ENCODE results near the gene PLVAP. TPM values are rescaled to one million over a fixed set of nuclear protein-coding genes. Genes with fewer than 3 reads are reported as not detected.
A peak's percentile ranks its signal among the peaks of the same experiment; 100 is the strongest.

The PLVAP gene
- total RNA-seq, 1 experiment from 2014 or later = not detected

GRCh38 chr19:17398902-17399527, 21.9 kb upstream of the PLVAP start:
- TF ChIP-seq SMAD4 (CRISPR knock-in tag; IDR thresholded peaks at IDR 0.05) = no peak
- no peak for TF ChIP-seq SP1 (CRISPR knock-in tag; conservative IDR thresholded peaks at IDR 0.05)
- TF ChIP-seq FOXP1 (CRISPR knock-in tag; IDR thresholded peaks at IDR 0.05; ENCODE audit: borderline replicate concordance) = no peak
- TF ChIP-seq OVOL2 (CRISPR knock-in tag; IDR thresholded peaks at IDR 0.05; ENCODE audit: borderline replicate concordance) = no peak
- TF ChIP-seq ELF4 (CRISPR knock-in tag; IDR thresholded peaks at IDR 0.05; ENCODE audit: low read depth) = no peak
- no peak for TF ChIP-seq JAZF1 (CRISPR knock-in tag; IDR thresholded peaks at IDR 0.05)
- no peak for TF ChIP-seq IRF2 (CRISPR knock-in tag; IDR thresholded peaks at IDR 0.05; ENCODE audit: borderline replicate concordance, low read depth)
- TF ChIP-seq ZNF219 (CRISPR knock-in tag; IDR thresholded peaks at IDR 0.05; ENCODE audit: borderline replicate concordance) = no peak
- TF ChIP-seq E2F5 (CRISPR knock-in tag; IDR thresholded peaks at IDR 0.05) = no peak
- no peak for TF ChIP-seq ATF2 (CRISPR knock-in tag; IDR thresholded peaks at IDR 0.05; ENCODE audit: borderline replicate concordance, low read depth)
- no peak for TF ChIP-seq NR3C1 (CRISPR knock-in tag; conservative IDR thresholded peaks at IDR 0.05; ENCODE audit: low read depth)
- TF ChIP-seq JUN (CRISPR knock-in tag; IDR thresholded peaks at IDR 0.05) = no peak
- no peak for TF ChIP-seq ZBTB21 (CRISPR knock-in tag; IDR thresholded peaks at IDR 0.05; ENCODE audit: borderline replicate concordance)
- DNase-seq (ENCODE audit: low spot score) (no peak), ATAC-seq (no peak)
- Mint-ChIP-seq H3K27ac (no peak overlapping the region), H3K4me1 (peaks cover 6% of the 10 kb centered on the region), H3K4me3 (no peak overlapping the region), H3K36me3 (0 out of 2 replicates have a peak, but pooled peaks cover 3% of the 10 kb centered on the region), H3K9me3 (no peaks in the 10 kb centered on the region), H3K27me3 (ENCODE audit: low read depth) (no peaks in the 10 kb centered on the region)
- POLR2A ChIA-PET = no interaction called here
- CTCF ChIA-PET = interaction anchor here (1.0 to 1.7 kb wide), 4 partner anchors 21 to 97 kb away, joined by 3 to 5 read pairs (median 4); partner anchors contain the start of gene MVB12A

DNA sequence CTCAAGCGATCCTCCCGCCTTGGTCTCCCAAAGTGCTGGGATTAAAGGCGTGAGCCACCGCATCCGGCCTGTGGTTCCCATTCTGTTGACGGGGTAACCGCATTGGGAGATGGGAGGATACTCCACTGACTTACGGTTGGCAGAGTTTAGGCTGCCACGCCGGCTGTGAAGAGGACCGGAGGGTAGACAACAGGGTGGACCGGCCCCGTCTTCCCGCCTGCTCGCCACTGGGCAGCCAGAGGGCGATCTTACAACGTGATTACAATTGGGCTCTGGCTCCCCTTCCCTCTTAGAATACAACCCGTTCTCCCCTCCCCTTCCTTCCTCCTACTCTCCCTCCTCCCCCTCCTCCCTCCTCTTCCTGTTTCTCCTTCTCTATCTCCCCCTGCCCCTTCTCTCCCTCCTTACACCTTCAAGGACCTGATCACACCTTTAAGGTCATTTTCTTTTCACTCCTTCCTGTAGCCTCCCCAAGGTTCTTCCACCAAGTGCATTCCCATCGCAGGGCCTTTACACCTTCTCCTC, 17.8 kb upstream of the PLVAP start:
- TF ChIP-seq IRF2 (CRISPR knock-in tag; IDR thresholded peaks at IDR 0.05; ENCODE audit: borderline replicate concordance, low read depth) (no peak), ZNF263 (CRISPR knock-in tag; IDR thresholded peaks at IDR 0.05; ENCODE audit: low read depth) (peak; percentile 98), ZSCAN18 (CRISPR knock-in tag; IDR thresholded peaks at IDR 0.05) (0 out of 2 replicates have a peak, but pooled peaks have one; percentile 64), RORB (CRISPR knock-in tag; IDR thresholded peaks at IDR 0.05) (no peak), CBFB (CRISPR knock-in tag; IDR thresholded peaks at IDR 0.05; ENCODE audit: low read depth) (0 out of 2 replicates have a peak, but pooled peaks have one; percentile 59), TEAD1 (CRISPR knock-in tag; IDR thresholded peaks at IDR 0.05) (no peak), ZBTB21 (CRISPR knock-in tag; IDR thresholded peaks at IDR 0.05; ENCODE audit: borderline replicate concordance) (0 out of 2 replicates have a peak, but pooled peaks have one; percentile 16), TP53 (CRISPR knock-in tag; IDR thresholded peaks at IDR 0.05) (0 out of 2 replicates have a peak, but pooled peaks have one; percentile 25), ZNF416 (CRISPR knock-in tag; IDR thresholded peaks at IDR 0.05) (no peak), NFYB (CRISPR knock-in tag; conservative IDR thresholded peaks at IDR 0.05; ENCODE audit: low read depth) (no peak), E2F1 (CRISPR knock-in tag; IDR thresholded peaks at IDR 0.05) (no peak), ZNF121 (CRISPR knock-in tag; IDR thresholded peaks at IDR 0.05) (peak; percentile 96), MAX (CRISPR knock-in tag; IDR thresholded peaks at IDR 0.05) (peak; percentile 30; the same call in 1 of the 2 replicates), GTF2I (CRISPR knock-in tag; conservative IDR thresholded peaks at IDR 0.05) (peak; percentile 99)
- TF ChIP-seq, protein P1, sequence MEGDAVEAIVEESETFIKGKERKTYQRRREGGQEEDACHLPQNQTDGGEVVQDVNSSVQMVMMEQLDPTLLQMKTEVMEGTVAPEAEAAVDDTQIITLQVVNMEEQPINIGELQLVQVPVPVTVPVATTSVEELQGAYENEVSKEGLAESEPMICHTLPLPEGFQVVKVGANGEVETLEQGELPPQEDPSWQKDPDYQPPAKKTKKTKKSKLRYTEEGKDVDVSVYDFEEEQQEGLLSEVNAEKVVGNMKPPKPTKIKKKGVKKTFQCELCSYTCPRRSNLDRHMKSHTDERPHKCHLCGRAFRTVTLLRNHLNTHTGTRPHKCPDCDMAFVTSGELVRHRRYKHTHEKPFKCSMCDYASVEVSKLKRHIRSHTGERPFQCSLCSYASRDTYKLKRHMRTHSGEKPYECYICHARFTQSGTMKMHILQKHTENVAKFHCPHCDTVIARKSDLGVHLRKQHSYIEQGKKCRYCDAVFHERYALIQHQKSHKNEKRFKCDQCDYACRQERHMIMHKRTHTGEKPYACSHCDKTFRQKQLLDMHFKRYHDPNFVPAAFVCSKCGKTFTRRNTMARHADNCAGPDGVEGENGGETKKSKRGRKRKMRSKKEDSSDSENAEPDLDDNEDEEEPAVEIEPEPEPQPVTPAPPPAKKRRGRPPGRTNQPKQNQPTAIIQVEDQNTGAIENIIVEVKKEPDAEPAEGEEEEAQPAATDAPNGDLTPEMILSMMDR (IDR thresholded peaks at IDR 0.05) = peak; percentile 67
- TF ChIP-seq, protein P2, sequence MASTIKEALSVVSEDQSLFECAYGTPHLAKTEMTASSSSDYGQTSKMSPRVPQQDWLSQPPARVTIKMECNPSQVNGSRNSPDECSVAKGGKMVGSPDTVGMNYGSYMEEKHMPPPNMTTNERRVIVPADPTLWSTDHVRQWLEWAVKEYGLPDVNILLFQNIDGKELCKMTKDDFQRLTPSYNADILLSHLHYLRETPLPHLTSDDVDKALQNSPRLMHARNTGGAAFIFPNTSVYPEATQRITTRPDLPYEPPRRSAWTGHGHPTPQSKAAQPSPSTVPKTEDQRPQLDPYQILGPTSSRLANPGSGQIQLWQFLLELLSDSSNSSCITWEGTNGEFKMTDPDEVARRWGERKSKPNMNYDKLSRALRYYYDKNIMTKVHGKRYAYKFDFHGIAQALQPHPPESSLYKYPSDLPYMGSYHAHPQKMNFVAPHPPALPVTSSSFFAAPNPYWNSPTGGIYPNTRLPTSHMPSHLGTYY (CRISPR knock-in tag; IDR thresholded peaks at IDR 0.05) = peak; percentile 30; the same call in 1 of the 2 replicates
- DNase-seq (ENCODE audit: low spot score) (peak; percentile 75), ATAC-seq (peak; percentile 41)
- ChIA-PET CTCF (interaction anchor here (1.0 to 2.1 kb wide), 7 partner anchors 9 to 101 kb away, joined by 3 to 8 read pairs (median 4); partner anchors contain the start of genes BST2 and MVB12A), POLR2A (interaction anchor here (1.3 kb wide), 2 partner anchors 9 to 25 kb away, joined by 3 to 8 read pairs; partner anchors contain the start of gene MVB12A)
- H3K27me3 Mint-ChIP-seq (ENCODE audit: low read depth) = peaks cover 6% of the 10 kb centered on the region
- no peaks in the 10 kb centered on the region for H3K9me3 Mint-ChIP-seq
- peak overlapping the region; percentile 41 for H3K4me3 Mint-ChIP-seq
- H3K36me3 Mint-ChIP-seq = no peaks in the 10 kb centered on the region
- H3K4me1 Mint-ChIP-seq = peaks cover 13% of the 10 kb centered on the region
- H3K27ac Mint-ChIP-seq = peak overlapping the region; percentile 74
